NCI-H774 (cell line): ENCODE measurements around the gene ZNF521.

ENCODE experiments used
- DNase-seq: peaks from one replicate; lab custom pipeline; 2025; lab: John Stamatoyannopoulos, UW

The ZNF521 gene

GRCh38 chr18:25167612-25168410 is 184.2 kb downstream of the ZNF521 start:
- no peak for DNase-seq

GRCh38 chr18:25166113-25166512 is 185.9 kb downstream of the ZNF521 start:
- no peak for DNase-seq

- no peak for DNase-seq
Measured at GRCh38 chr18:25164848-25165811, 186.8 kb downstream of the ZNF521 start.

GRCh38 chr18:25164211-25164847 is 187.6 kb downstream of the ZNF521 start:
- no peak for DNase-seq

- DNase-seq, result no peak
Measured at GRCh38 chr18:25153426-25153825, 198.5 kb downstream of the ZNF521 start.

- DNase-seq, result no peak
Measured at GRCh38 chr18:25147877-25148488, 204.0 kb downstream of the ZNF521 start.

- DNase-seq, result no peak
Measured at GRCh38 chr18:25146512-25146910, 205.5 kb downstream of the ZNF521 start.

GRCh38 chr18:25145731-25146511 is 206.0 kb downstream of the ZNF521 start:
- no peak for DNase-seq

GRCh38 chr18:25144820-25145219 is 207.1 kb downstream of the ZNF521 start:
- DNase-seq, result no peak

GRCh38 chr18:25141886-25142285 is 210.1 kb downstream of the ZNF521 start:
- no peak for DNase-seq

- no peak for DNase-seq
Measured at GRCh38 chr18:25141399-25141798, 210.6 kb downstream of the ZNF521 start.

GRCh38 chr18:25140962-25141308 is 211.0 kb downstream of the ZNF521 start:
- DNase-seq, result no peak

GRCh38 chr18:25140124-25140961 is 211.6 kb downstream of the ZNF521 start:
- DNase-seq, result no peak

- DNase-seq, result no peak
Measured at GRCh38 chr18:25137197-25137472, 214.8 kb downstream of the ZNF521 start.

- no peak for DNase-seq
Measured at GRCh38 chr18:25136416-25137196, 215.4 kb downstream of the ZNF521 start.

- no peak for DNase-seq
Measured at GRCh38 chr18:25134861-25135260, 217.1 kb downstream of the ZNF521 start.

- DNase-seq, result no peak
Measured at GRCh38 chr18:25133879-25134278, 218.1 kb downstream of the ZNF521 start.

- DNase-seq, result no peak
Measured at GRCh38 chr18:25132786-25133496, 219.0 kb downstream of the ZNF521 start.

- DNase-seq, result no peak
Measured at GRCh38 chr18:25126751-25127150, 225.2 kb downstream of the ZNF521 start.
